ENCODE results near the gene RPL29.

Gene RPL29

GRCh38 chr3:51980253-51980652 is 15.4 kb downstream of the RPL29 start:
- no peak for DNase-seq

GRCh38 chr3:51978143-51978502 is 17.6 kb downstream of the RPL29 start:
- DNase-seq = no peak

- no peak for DNase-seq
Observed at GRCh38 chr3:51977446-51978142, 18.1 kb downstream of the RPL29 start.

- peak; percentile 50 for DNase-seq
Observed at GRCh38 chr3:51975852-51976549, 19.7 kb downstream of the RPL29 start.

GRCh38 chr3:51974963-51975851 is 20.5 kb downstream of the RPL29 start, which contains the start of gene ABHD14A:
TSS of gene ABHD14A (plus strand) at chr3:51975064. CDS start at chr3:51975136, 72 bp downstream.
- peak; percentile 75 for DNase-seq

- DNase-seq = peak; percentile 54
Observed at GRCh38 chr3:51974277-51974962, 21.3 kb downstream of the RPL29 start.

- no peak for DNase-seq
Observed at GRCh38 chr3:51971350-51971749, 24.3 kb downstream of the RPL29 start.

- DNase-seq = no peak
Observed at GRCh38 chr3:51970606-51971300, 24.9 kb downstream of the RPL29 start.

- DNase-seq = no peak
Observed at GRCh38 chr3:51969841-51970240, 25.9 kb downstream of the RPL29 start.

- no peak for DNase-seq
Observed at GRCh38 chr3:51968883-51969678, 26.6 kb downstream of the RPL29 start.

GRCh38 chr3:51968170-51968775 is 27.4 kb downstream of the RPL29 start:
- DNase-seq = no peak

GRCh38 chr3:51967384-51968169 is 28.1 kb downstream of the RPL29 start, which contains the start of gene PCBP4:
TSS of gene PCBP4 (minus strand) at chr3:51967454. CDS start at chr3:51961240, 6,214 bp downstream.
- DNase-seq = peak; percentile 46

- no peak for DNase-seq
Observed at GRCh38 chr3:51966922-51967383, 28.7 kb downstream of the RPL29 start.

GRCh38 chr3:51966486-51966885 is 29.2 kb downstream of the RPL29 start:
- no peak for DNase-seq

GRCh38 chr3:51966016-51966415 is 29.7 kb downstream of the RPL29 start:
- no peak for DNase-seq

GRCh38 chr3:51964521-51964920 is 31.2 kb downstream of the RPL29 start:
- no peak for DNase-seq

GRCh38 chr3:51963951-51964451 is 31.7 kb downstream of the RPL29 start:
- no peak for DNase-seq

- no peak for DNase-seq
Observed at GRCh38 chr3:51962854-51963530, 32.7 kb downstream of the RPL29 start.

All from activated CD4-positive, alpha-beta T cell treated with anti-CD3 and anti-CD28 coated beads for 48 hours (primary cell).